Panc1 (cell line): ENCODE measurements around the gene NIPAL3.

ENCODE experiments used
- CTCF ChIP-seq: fragments of 450-650 bp; IDR thresholded peaks from 2 replicates; pipeline ENCODE4 v1.5.1; 2017; ENCODE audit warnings: mild to moderate bottlenecking
- POLR2AphosphoS5 ChIP-seq: IDR thresholded peaks from 2 replicates; pipeline ENCODE4 v1.6.1; 2012; ENCODE audit warnings: mild to moderate bottlenecking, low read depth, low read length, moderate library complexity
- REST ChIP-seq, 2 experiments: IDR thresholded peaks; 2 replicates each; pipeline ENCODE4 v1.6.1; 2011 to 2012; ENCODE audit warnings: low read depth in 2 of 2, control low read depth in 1 of 2, low read length in 1 of 2, mild to moderate bottlenecking in 1 of 2, moderate library complexity in 1 of 2; ENCODE audit not compliant: insufficient read depth in 1 of 2
- SIN3A ChIP-seq: IDR thresholded peaks from 2 replicates; pipeline ENCODE4 v1.6.1; 2012; ENCODE audit warnings: low read depth, mild to moderate bottlenecking, low read length, moderate library complexity, borderline replicate concordance; ENCODE audit not compliant: insufficient read depth
- TCF7L2 ChIP-seq: IDR thresholded peaks from 2 replicates; pipeline ENCODE4 v1.6.1; 2011; ENCODE audit warnings: mild to moderate bottlenecking, low read depth, low read length, inconsistent platforms

GRCh38 chr1:24374891-24375786 is 40.5 kb upstream of the NIPAL3 start:
- TF ChIP-seq CTCF (no peak), REST (IDR thresholded peaks at IDR 0.05; ENCODE audit: insufficient read depth in 1 of 2, low read depth in 2 of 2, low read length in 1 of 2) (no peak), POLR2AphosphoS5 (no peak), SIN3A (no peak), TCF7L2 (peak; percentile 72)
